Measurements from ENCODE around the gene ARFIP1. TPM values are rescaled to one million over a fixed set of nuclear protein-coding genes. Genes with fewer than 3 reads are reported as not detected.

The ARFIP1 gene
- total RNA-seq, 1 experiment from 2014 or later: 26.7 TPM

DNA sequence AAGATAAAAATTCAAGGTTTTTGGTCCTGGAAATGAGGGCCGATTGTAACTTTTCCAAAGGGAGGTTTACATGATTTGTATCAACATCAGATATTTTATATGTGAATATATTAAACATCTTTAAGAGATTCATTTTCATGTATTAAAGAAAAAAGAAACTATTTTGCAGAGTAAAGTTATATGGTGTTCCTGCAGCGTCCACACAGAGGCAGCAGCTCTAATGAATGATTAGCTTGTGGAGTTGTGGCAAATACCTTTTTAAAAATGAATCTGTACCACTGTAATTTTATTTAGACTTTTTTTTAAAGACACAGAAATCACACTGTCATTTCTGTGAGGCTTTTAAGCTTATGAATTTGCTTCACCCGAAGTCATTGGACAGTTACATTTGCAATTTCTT, 130.8 kb downstream of the ARFIP1 start:
- TF ChIP-seq, protein P1, sequence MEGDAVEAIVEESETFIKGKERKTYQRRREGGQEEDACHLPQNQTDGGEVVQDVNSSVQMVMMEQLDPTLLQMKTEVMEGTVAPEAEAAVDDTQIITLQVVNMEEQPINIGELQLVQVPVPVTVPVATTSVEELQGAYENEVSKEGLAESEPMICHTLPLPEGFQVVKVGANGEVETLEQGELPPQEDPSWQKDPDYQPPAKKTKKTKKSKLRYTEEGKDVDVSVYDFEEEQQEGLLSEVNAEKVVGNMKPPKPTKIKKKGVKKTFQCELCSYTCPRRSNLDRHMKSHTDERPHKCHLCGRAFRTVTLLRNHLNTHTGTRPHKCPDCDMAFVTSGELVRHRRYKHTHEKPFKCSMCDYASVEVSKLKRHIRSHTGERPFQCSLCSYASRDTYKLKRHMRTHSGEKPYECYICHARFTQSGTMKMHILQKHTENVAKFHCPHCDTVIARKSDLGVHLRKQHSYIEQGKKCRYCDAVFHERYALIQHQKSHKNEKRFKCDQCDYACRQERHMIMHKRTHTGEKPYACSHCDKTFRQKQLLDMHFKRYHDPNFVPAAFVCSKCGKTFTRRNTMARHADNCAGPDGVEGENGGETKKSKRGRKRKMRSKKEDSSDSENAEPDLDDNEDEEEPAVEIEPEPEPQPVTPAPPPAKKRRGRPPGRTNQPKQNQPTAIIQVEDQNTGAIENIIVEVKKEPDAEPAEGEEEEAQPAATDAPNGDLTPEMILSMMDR (IDR thresholded peaks at IDR 0.05; ENCODE audit: unreplicated experiment): no peak
- intact Hi-C loops (cut with micrococcal nuclease): no loop called here
- no TSS peak for BruUV-seq (replicated peaks)

DNA sequence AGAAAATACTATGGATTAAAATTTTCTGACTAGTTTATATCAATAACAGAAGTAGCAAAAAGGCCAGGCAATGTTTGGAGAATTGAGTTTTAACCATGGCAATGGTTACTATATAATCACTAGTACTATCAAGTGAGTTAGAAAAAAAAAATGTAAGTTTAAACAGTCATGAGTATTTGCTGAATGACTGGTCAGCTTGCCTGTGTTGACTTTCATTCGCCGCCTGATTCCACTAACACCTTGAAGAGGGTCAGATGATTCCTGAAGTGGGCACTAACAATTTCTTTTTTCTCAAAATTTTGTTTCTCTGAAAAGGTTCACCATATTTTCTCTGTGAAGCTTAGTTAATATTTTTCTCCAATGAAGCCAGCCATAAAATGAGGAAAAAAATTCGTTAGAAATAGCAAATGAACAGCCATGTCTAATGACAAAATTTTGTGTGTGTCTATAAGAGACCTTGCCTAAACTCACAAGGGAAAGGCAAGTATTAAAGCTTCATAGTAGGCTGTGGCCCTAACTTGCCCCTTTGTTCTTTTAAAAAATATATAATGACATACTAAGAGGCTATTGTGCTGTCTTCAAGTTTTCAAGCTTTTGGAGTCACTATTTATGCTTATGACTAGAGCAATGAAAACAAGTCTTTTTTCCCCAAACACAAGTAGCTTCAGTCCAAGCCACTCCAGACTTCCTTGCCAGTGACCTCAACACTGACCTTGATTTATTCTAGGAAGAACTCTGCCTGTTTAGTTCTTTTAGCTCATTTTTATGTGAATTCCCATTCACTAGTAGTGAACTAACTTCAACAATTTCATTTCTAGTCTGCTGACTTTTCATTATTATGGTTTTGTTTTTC, 138.0 kb downstream of the ARFIP1 start:
- POLR2A ChIA-PET: interaction anchor here (1.1 to 1.9 kb wide), 2 partner anchors 18 to 166 kb away, joined by 3 to 6 read pairs; partner anchors contain the start of gene FHDC1
- intact Hi-C loops (cut with micrococcal nuclease): no loop called here
- H3K27ac Mint-ChIP-seq (ENCODE audit: low read depth, unreplicated experiment): no peak overlapping the region
- TF ChIP-seq, protein P1 (IDR thresholded peaks at IDR 0.05; ENCODE audit: unreplicated experiment): no peak
- H3K9me3 Mint-ChIP-seq (ENCODE audit: unreplicated experiment): peaks cover 13% of the 10 kb centered on the region
- H3K36me3 Mint-ChIP-seq (ENCODE audit: insufficient read depth, unreplicated experiment): peaks cover 13% of the 10 kb centered on the region
- H3K4me3 Mint-ChIP-seq (ENCODE audit: unreplicated experiment): no peak overlapping the region
- no peaks in the 10 kb centered on the region for H3K27me3 Mint-ChIP-seq (ENCODE audit: insufficient read depth, unreplicated experiment)
- no TSS peak for BruUV-seq (replicated peaks)
- H3K4me1 Mint-ChIP-seq (ENCODE audit: insufficient read depth, unreplicated experiment): no peaks in the 10 kb centered on the region
- CTCF ChIA-PET: interaction anchor here (0.7 kb wide), 1 partner anchor 71 kb away, joined by 3 read pairs; no protein-coding TSS in a partner anchor
- DNase-seq (ENCODE audit: unreplicated experiment): no peak

More for the DNA sequence above, 130.8 kb downstream of the ARFIP1 start:
- H3K4me3 Mint-ChIP-seq (ENCODE audit: unreplicated experiment): no peak overlapping the region
- CTCF ChIA-PET: interaction anchor here (0.6 to 1.6 kb wide), 4 partner anchors 20 to 217 kb away, joined by 3 to 6 read pairs (median 4); no protein-coding TSS in a partner anchor
- H3K36me3 Mint-ChIP-seq (ENCODE audit: insufficient read depth, unreplicated experiment): peaks cover 17% of the 10 kb centered on the region
- H3K9me3 Mint-ChIP-seq (ENCODE audit: unreplicated experiment): no peaks in the 10 kb centered on the region
- DNase-seq (ENCODE audit: unreplicated experiment): no peak
- no peaks in the 10 kb centered on the region for H3K4me1 Mint-ChIP-seq (ENCODE audit: insufficient read depth, unreplicated experiment)
- H3K27me3 Mint-ChIP-seq (ENCODE audit: insufficient read depth, unreplicated experiment): no peaks in the 10 kb centered on the region
- no peak overlapping the region for H3K27ac Mint-ChIP-seq (ENCODE audit: low read depth, unreplicated experiment)
- POLR2A ChIA-PET: no interaction called here

DNA sequence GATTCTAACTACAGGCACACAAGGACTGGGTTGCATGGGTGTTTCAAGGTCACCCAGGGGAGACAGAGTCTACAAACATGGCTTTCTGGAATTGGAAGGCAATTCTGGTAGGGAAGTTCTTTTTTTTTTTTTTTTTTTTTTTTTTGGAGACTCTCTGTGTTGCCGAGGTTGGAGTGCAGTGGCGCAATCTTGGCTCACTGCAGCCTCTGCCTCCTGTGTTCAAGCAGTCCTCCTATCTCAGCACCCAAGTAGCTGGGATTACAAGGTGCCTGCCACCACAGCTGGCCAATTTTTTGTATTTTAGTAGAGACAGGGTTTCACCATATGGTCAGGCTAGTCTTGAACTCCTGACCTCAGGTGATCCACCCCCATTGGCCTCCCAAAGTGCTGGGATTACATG, 140.1 kb downstream of the ARFIP1 start:
- TF ChIP-seq, protein P1 (IDR thresholded peaks at IDR 0.05; ENCODE audit: unreplicated experiment): no peak
- intact Hi-C loops (cut with micrococcal nuclease): no loop called here
- no peak for DNase-seq (ENCODE audit: unreplicated experiment)
- Mint-ChIP-seq H3K9me3 (ENCODE audit: unreplicated experiment) (peaks cover 13% of the 10 kb centered on the region), H3K4me1 (ENCODE audit: insufficient read depth, unreplicated experiment) (no peaks in the 10 kb centered on the region), H3K36me3 (ENCODE audit: insufficient read depth, unreplicated experiment) (peaks cover 13% of the 10 kb centered on the region), H3K27me3 (ENCODE audit: insufficient read depth, unreplicated experiment) (no peaks in the 10 kb centered on the region), H3K27ac (ENCODE audit: low read depth, unreplicated experiment) (no peak overlapping the region), H3K4me3 (ENCODE audit: unreplicated experiment) (no peak overlapping the region)
- ChIA-PET POLR2A (interaction anchor here (1.9 kb wide), 1 partner anchor 16 kb away, joined by 6 read pairs; the partner anchor contains the start of gene FHDC1), CTCF (interaction anchor here (0.6 kb wide), 1 partner anchor 51 kb away, joined by 3 read pairs; no protein-coding TSS in a partner anchor)
- BruUV-seq (replicated peaks): no TSS peak

DNA sequence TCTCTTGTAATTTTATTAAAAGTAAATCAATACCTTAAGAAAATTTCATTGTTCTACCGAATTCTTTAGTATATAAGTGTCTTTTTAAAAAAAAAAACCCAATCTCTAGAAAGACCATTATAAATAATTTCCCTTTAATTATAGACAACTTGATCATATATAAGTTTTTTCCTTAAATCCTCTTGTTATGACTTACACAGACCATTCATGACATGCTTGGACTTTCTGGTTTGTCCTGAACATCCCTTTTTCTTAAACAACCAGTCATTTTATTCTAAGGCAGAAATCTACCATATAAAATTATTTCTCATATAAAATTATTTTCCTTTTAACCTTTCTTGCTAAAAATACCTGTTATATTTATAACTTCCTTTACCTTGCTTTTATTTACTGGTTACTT, 141.0 kb downstream of the ARFIP1 start:
- TF ChIP-seq, protein P1 (IDR thresholded peaks at IDR 0.05; ENCODE audit: unreplicated experiment): no peak
- DNase-seq (ENCODE audit: unreplicated experiment): peak; percentile 43
- Mint-ChIP-seq H3K4me1 (ENCODE audit: insufficient read depth, unreplicated experiment) (no peaks in the 10 kb centered on the region), H3K27ac (ENCODE audit: low read depth, unreplicated experiment) (no peak overlapping the region), H3K27me3 (ENCODE audit: insufficient read depth, unreplicated experiment) (no peaks in the 10 kb centered on the region), H3K4me3 (ENCODE audit: unreplicated experiment) (no peak overlapping the region), H3K9me3 (ENCODE audit: unreplicated experiment) (peaks cover 13% of the 10 kb centered on the region), H3K36me3 (ENCODE audit: insufficient read depth, unreplicated experiment) (peaks cover 13% of the 10 kb centered on the region)
- BruUV-seq (replicated peaks): no TSS peak
- CTCF ChIA-PET: no interaction called here
- intact Hi-C loops (cut with micrococcal nuclease): no loop called here
- POLR2A ChIA-PET: no interaction called here
